Peyer's patch (tissue), 4 donors: ENCODE data around the gene TMSB15B.

ENCODE experiments used
- CTCF ChIP-seq, 6 experiments: fragments of 450-650 bp in 4 of 6; fragments of 200-600 bp in 2 of 6; sonication (generic) in 1 of 6; IDR thresholded peaks; one replicate each; pipeline ENCODE4 v1.5.1; 2017 to 2019; ENCODE audit warnings: antibody characterized with exemption in 6 of 6, mild to moderate bottlenecking in 3 of 6, moderate library complexity in 1 of 6
- POLR2A ChIP-seq, 2 donors: fragments of 450-650 bp; IDR thresholded peaks; one replicate each; pipeline ENCODE4 v1.5.1; 2017; ENCODE audit warnings: antibody characterized with exemption in 2 of 2, mild to moderate bottlenecking in 2 of 2, moderate library complexity in 2 of 2

GRCh38 chrX:103913356-103914020 lies 48.9 kb upstream of the TMSB15B start:
- TF ChIP-seq CTCF (IDR thresholded peaks at IDR 0.05): no peak
- no peak for TF ChIP-seq POLR2A (IDR thresholded peaks at IDR 0.05)
